ENCODE results near the gene HES6. TPM values are rescaled to one million over a fixed set of nuclear protein-coding genes. Genes with fewer than 3 reads are reported as not detected.

HES6 gene
- total and polyA plus RNA-seq, 8 donors = 4.9 to 22.7 (median 16.0) TPM

DNA sequence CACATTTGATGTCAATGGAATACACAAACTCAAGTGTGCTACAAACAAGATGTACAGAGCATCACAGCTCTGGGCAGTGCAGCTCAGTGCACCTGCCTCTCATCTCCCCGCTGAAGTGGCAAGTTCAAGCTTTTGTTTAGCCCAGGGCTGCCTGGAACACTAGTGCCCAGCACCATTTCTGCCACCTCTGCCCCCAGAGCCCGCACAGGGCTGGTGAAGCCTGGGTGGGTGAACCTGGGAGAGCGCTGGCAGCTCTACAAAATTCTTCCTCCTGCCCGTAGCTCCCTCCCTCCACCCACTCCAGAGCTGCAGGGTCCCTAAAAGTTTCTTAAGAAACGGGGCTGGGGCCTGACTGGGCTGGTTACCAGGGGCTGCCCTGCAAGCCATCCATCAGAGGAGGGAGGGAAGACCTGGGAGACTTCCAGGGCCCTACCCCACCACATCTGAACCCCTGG, 1.5 kb downstream of the HES6 start:
- H3K4me1 ChIP-seq = peaks cover 15 to 29% (median 17%) of the 10 kb centered on the region in 3 donors
- no peak overlapping the region for H3K27ac ChIP-seq
- TF ChIP-seq, protein P1, sequence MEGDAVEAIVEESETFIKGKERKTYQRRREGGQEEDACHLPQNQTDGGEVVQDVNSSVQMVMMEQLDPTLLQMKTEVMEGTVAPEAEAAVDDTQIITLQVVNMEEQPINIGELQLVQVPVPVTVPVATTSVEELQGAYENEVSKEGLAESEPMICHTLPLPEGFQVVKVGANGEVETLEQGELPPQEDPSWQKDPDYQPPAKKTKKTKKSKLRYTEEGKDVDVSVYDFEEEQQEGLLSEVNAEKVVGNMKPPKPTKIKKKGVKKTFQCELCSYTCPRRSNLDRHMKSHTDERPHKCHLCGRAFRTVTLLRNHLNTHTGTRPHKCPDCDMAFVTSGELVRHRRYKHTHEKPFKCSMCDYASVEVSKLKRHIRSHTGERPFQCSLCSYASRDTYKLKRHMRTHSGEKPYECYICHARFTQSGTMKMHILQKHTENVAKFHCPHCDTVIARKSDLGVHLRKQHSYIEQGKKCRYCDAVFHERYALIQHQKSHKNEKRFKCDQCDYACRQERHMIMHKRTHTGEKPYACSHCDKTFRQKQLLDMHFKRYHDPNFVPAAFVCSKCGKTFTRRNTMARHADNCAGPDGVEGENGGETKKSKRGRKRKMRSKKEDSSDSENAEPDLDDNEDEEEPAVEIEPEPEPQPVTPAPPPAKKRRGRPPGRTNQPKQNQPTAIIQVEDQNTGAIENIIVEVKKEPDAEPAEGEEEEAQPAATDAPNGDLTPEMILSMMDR (IDR thresholded peaks at IDR 0.05) = no peak
- 94% methylated on average over 5 of the region's 5 CpGs for WGBS, 2 donors
- DNase-seq = peak in 1 of 6 donors; percentile 50
- no peaks in the 10 kb centered on the region for H3K27me3 ChIP-seq
- H3K36me3 ChIP-seq = no peaks in the 10 kb centered on the region
- no peak overlapping the region for H3K4me3 ChIP-seq
- FAIRE-seq = no peak
- ATAC-seq = no peak
- H3K9me3 ChIP-seq = no peaks in the 10 kb centered on the region
- intact Hi-C loops (cut with DNase I) = no loop called here

DNA sequence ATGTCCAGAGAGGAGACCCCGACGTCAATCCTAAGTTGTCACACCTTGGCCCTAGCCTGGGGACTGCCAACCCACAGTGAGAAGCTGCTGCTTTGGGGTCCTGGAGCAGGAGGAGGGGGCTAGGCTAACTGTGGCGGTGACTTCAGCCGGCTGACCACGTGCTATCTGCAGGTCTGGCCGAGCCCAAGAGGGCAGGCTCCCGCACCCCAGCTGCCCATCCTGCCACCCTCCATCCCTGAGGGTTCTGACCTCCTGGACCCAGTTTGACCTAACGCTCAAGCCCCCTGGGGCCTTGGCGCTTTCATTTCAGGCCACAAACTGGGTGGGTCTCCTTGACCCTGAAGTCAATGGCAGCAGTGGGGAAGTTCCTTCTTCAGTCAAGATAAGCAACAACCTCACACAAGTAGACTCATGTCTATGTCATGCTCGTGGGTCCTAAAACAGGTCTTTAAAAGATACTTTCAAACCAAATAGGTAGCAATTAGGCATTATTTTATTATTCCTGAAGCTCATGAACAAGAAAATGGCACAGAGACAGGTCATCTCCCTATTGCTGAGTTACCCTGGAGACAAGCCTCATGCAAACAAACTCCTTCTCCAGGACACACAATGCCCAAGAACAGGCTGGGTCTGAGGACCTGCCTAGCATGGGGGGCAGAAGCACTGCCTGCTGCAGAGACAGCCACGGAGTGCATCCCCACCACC, 2.3 kb downstream of the HES6 start:
- Histone ChIP-seq H3K27ac (no peak overlapping the region), H3K36me3 (no peaks in the 10 kb centered on the region), H3K4me3 (no peak overlapping the region), H3K9me3 (no peaks in the 10 kb centered on the region), H3K4me1 (peaks cover 10 to 22% (median 15%) of the 10 kb centered on the region in 3 donors), H3K27me3 (no peaks in the 10 kb centered on the region)
- TF ChIP-seq, protein P1 (IDR thresholded peaks at IDR 0.05) = no peak
- intact Hi-C loops (cut with DNase I) = no loop called here
- DNase-seq = no peak
- WGBS, 2 donors = 86 to 92% methylated on average over 11 of the region's 11 CpGs
- ATAC-seq = no peak
- FAIRE-seq = no peak

DNA sequence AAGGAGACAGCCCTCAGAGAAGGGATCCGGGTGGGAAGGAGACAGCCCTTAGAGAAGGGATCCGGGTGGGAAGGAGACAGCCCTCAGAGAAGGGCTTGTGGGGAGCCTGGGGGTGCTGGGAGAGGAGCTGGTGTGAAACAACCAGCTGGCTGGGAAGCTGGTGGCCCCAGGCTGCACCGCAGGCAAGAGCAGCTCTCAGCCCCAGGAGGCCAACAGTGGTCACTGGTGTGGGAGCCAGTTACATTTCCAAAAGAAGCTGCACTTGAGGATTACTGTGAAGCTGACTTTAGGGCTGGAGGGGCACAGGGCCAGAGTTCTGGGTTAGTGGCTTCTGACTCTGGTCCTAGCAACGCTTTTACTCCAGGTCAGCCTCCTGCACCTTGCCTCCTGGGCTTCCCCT, 3.3 kb downstream of the HES6 start:
- Histone ChIP-seq H3K27me3 (no peaks in the 10 kb centered on the region), H3K4me1 (peaks cover 6 to 13% (median 11%) of the 10 kb centered on the region in 3 donors), H3K9me3 (no peaks in the 10 kb centered on the region), H3K4me3 (no peak overlapping the region), H3K36me3 (no peaks in the 10 kb centered on the region), H3K27ac (no peak overlapping the region)
- 72 to 79% methylated on average over 4 of the region's 4 CpGs for WGBS, 2 donors
- DNase-seq (no peak), FAIRE-seq (no peak), ATAC-seq (no peak)
- intact Hi-C loops (cut with DNase I) = no loop called here
- TF ChIP-seq, protein P1 (IDR thresholded peaks at IDR 0.05) = no peak

DNA sequence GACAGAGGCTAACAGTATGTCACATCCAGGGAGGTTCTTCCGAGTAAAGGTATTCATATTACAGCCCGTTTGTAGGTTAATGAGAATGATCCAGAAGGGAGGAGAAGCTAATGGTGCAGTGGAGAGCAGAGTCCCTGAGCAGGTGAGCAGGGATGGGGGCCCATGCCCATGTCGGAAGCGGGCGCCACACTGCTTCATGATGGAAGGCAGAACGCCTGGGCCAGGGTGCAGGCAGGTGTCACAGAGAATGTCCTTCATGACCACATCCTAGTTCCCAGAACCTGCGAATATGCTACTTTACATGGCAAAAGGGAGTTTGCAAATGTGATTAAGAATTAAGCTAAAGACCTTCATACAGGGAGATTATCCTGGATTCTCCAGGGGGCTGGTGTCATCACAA, 4.0 kb downstream of the HES6 start:
- H3K27me3 ChIP-seq = no peaks in the 10 kb centered on the region
- H3K27ac ChIP-seq = no peak overlapping the region
- intact Hi-C loops (cut with DNase I) = no loop called here
- DNase-seq (no peak), FAIRE-seq (no peak), ATAC-seq (no peak)
- no peak overlapping the region for H3K4me3 ChIP-seq
- H3K4me1 ChIP-seq = peaks cover under 1 to 6% (median 4%) of the 10 kb centered on the region in 3 donors
- H3K36me3 ChIP-seq = no peaks in the 10 kb centered on the region
- H3K9me3 ChIP-seq = no peaks in the 10 kb centered on the region
- WGBS, 2 donors = 81 to 93% methylated on average over 7 of the region's 7 CpGs
- TF ChIP-seq, protein P1 (IDR thresholded peaks at IDR 0.05) = no peak

DNA sequence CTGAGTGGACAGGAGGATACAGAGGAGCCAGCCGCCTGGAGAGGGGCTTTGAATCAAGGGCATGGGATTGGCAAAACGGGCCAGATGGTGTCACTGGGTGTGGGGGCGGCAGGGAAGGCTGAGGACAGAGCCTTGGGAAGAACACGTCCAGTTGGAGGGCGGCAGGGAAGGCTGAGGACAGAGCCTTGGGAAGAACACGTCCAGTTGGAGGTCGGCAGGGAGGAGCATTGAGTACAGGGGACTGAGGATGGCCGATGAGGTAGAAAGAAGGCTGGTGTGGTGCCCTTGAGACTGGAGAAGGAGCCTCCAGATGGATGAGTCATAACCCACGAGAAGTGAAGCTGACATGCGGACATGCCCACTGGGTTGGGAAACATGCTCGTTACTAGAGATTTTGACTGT, 4.5 kb downstream of the HES6 start:
- H3K4me1 ChIP-seq = peaks cover 0 to 5% (median 3%) of the 10 kb centered on the region in 3 donors
- TF ChIP-seq, protein P1 (IDR thresholded peaks at IDR 0.05) = no peak
- WGBS, 2 donors = 70 to 81% methylated on average over 11 of the region's 11 CpGs
- H3K9me3 ChIP-seq = no peaks in the 10 kb centered on the region
- ATAC-seq = no peak
- H3K4me3 ChIP-seq = no peak overlapping the region
- intact Hi-C loops (cut with DNase I) = no loop called here
- H3K27ac ChIP-seq = no peak overlapping the region
- no peak for FAIRE-seq
- no peak for DNase-seq
- H3K36me3 ChIP-seq = no peaks in the 10 kb centered on the region
- no peaks in the 10 kb centered on the region for H3K27me3 ChIP-seq
